ENCODE measurements around the gene ALDH7A1. TPM values are rescaled to one million over a fixed set of nuclear protein-coding genes. Genes with fewer than 3 reads are reported as not detected.

Gene ALDH7A1
- total RNA-seq, 1 experiment from 2014 or later: 148 TPM

DNA sequence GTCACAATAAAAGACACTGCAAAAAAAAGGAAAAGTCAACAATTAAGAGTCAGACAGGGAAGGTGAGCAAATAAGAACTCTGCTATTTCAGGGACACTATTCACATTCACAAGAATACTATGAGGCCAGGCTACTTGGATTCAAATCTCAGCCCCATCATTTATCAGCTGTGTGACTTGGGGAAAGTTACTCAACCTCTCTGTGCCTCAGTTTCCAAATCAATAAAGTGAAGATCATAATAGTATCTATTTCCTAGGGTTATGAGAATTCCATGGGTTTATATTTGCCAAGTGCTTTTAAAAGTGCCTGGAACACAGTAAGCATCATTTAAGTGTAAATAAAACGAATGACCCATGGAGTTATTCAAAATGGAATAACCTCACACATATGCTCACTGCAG is 56.4 kb downstream of the ALDH7A1 start:
- no peak overlapping the region for H3K9ac ChIP-seq (ENCODE audit: extremely low read depth, insufficient read length, low read length)
- H3K4me1 Mint-ChIP-seq: no peaks in the 10 kb centered on the region; a peak in 1 of 4 replicates

More for the DNA sequence above, 56.4 kb downstream of the ALDH7A1 start:
- Histone ChIP-seq H3K56ac (ENCODE audit: insufficient read length, low read depth, low read length) (no peak overlapping the region), H4K20me1 (ENCODE audit: control insufficient read depth, insufficient read depth, insufficient read length) (no peaks in the 10 kb centered on the region), H2BK120ac (ENCODE audit: low read depth, low read length, poor library complexity, severe bottlenecking) (peak overlapping the region; percentile 64), H2AFZ (ENCODE audit: low read length) (no peak overlapping the region), H3K4ac (ENCODE audit: low read depth, low read length) (no peak overlapping the region), H3K79me1 (ENCODE audit: insufficient read depth, low read depth, low read length, poor library complexity, severe bottlenecking) (no peaks in the 10 kb centered on the region), H3K14ac (ENCODE audit: insufficient read depth, low read length) (no peak overlapping the region; the same call in 1 of the 2 replicates), H2BK12ac (ENCODE audit: insufficient read length, low read depth, low read length) (no peak overlapping the region), H3T11ph (ENCODE audit: low read length) (no peak overlapping the region), H3K23ac (ENCODE audit: insufficient read length, low read depth, low read length) (no peak overlapping the region), H4K8ac (replicated peaks; ENCODE audit: insufficient read length, low read depth, low read length) (no peak overlapping the region), H3K18ac (ENCODE audit: insufficient read length, low read depth, low read length) (peak overlapping the region; percentile 66), H4K91ac (ENCODE audit: insufficient read length, low read depth, low read length) (no peak overlapping the region), H2BK20ac (ENCODE audit: low read depth, low read length, poor library complexity, severe bottlenecking) (no peak overlapping the region), H3K4me2 (ENCODE audit: insufficient read depth, insufficient read length, low read length) (no peak overlapping the region), H2AK5ac (ENCODE audit: insufficient read length, low read length) (no peak overlapping the region), H3K23me2 (ENCODE audit: insufficient read length, low read depth, low read length, poor library complexity, severe bottlenecking) (no peaks in the 10 kb centered on the region), H4K5ac (ENCODE audit: insufficient read length, low read depth, low read length) (no peak overlapping the region), H3K27me3 (ENCODE audit: insufficient read depth, low read length) (no peaks in the 10 kb centered on the region), H3K9me3 (ENCODE audit: control insufficient read depth, low read depth, low read length) (no peaks in the 10 kb centered on the region), H2BK5ac (ENCODE audit: insufficient read length, low read length) (no peak overlapping the region), H3K27ac (ENCODE audit: insufficient read length, low read depth, low read length) (no peak overlapping the region), H2BK15ac (ENCODE audit: low read depth, low read length) (no peak overlapping the region), H3K4me1 (ENCODE audit: insufficient read depth, low read length) (no peaks in the 10 kb centered on the region; the same call in 1 of the 2 replicates), H3K79me2 (ENCODE audit: insufficient read depth, low read length) (no peaks in the 10 kb centered on the region)
- DNase-seq: no peak
- no peak overlapping the region for H3K4me3 Mint-ChIP-seq
- H3K36me3 Mint-ChIP-seq (ENCODE audit: insufficient read depth in 1 of 3, low read depth in 3 of 3): peaks cover 0 to 4% (median 0%) of the 10 kb centered on the region in 3 experiments; a peak in 4 of 7 replicates
- no peaks in the 10 kb centered on the region for H3K9me3 Mint-ChIP-seq
- TF ChIP-seq, protein P1, sequence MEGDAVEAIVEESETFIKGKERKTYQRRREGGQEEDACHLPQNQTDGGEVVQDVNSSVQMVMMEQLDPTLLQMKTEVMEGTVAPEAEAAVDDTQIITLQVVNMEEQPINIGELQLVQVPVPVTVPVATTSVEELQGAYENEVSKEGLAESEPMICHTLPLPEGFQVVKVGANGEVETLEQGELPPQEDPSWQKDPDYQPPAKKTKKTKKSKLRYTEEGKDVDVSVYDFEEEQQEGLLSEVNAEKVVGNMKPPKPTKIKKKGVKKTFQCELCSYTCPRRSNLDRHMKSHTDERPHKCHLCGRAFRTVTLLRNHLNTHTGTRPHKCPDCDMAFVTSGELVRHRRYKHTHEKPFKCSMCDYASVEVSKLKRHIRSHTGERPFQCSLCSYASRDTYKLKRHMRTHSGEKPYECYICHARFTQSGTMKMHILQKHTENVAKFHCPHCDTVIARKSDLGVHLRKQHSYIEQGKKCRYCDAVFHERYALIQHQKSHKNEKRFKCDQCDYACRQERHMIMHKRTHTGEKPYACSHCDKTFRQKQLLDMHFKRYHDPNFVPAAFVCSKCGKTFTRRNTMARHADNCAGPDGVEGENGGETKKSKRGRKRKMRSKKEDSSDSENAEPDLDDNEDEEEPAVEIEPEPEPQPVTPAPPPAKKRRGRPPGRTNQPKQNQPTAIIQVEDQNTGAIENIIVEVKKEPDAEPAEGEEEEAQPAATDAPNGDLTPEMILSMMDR (conservative IDR thresholded peaks at IDR 0.05): no peak
- WGBS (ENCODE audit: extremely low coverage, insufficient read length, low lambda C conversion rate): no CpG with 5 or more reads among the region's 1 CpG
- no peak overlapping the region for H3K27ac Mint-ChIP-seq
- H3K27me3 Mint-ChIP-seq (ENCODE audit: low read depth): no peaks in the 10 kb centered on the region
